HG02571 (cell line): ENCODE data around the gene TRIM38.

ENCODE experiments used
- ATAC-seq: cut with Tn5 transposase; IDR thresholded peaks from one replicate; pipeline ENCODE4 v1.9.1; 2021; ENCODE audit warnings: mild to moderate bottlenecking, moderate library complexity; ENCODE audit not compliant: unreplicated experiment

Gene TRIM38

GRCh38 chr6:26025047-26025893 lies 62.7 kb downstream of the TRIM38 start:
- ATAC-seq, result no peak

DNA sequence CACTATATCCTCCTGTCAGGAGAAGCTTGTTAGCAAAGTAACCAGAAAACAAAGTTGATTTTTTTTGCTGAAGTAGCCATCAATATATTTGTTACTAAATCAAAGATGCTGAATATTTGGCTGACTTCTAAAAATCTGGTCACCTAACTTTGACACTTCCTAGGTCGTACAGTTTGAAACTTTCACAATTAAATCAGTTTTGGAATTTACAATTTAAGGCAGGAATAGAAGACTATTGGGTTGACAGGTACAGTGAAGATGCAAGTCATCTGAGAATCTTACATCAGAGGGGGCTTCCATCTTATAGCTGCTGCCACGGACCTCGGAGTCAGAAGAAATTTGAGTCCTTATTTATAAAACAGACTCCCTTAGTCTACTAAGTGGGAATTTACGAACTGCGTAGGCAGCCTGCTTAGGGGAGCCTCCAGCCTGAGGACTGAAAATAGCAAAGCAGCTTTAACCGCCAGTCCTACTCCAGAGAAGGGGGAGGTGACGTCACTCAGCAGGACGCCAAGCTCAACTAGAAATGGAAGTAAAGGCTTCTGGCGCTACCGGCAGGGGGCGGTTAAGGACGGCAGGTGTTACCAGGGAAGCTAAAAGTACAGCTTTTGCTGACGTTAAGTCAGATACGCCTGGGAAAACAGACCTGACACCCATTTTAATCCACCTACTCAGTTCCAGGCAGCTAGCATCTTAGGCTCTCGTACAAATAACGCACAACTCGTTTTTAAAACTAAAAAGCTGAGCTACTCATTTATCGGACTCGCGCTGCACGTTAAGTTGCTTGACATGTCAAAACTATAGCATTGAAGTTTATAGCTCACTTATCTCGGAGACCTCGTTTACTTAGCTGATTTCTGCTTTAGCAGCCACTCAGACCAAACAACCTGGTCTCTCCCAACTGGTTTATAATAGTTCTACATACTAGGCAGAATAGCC lies 63.6 kb downstream of the TRIM38 start:
- ATAC-seq, result peak; percentile 44

GRCh38 chr6:26026833-26027490 lies 64.4 kb downstream of the TRIM38 start:
- ATAC-seq, result peak; percentile 39

- no peak for ATAC-seq
Observed at GRCh38 chr6:26027491-26028211, 65.0 kb downstream of the TRIM38 start.

- no peak for ATAC-seq
Observed at GRCh38 chr6:26028212-26028745, 65.7 kb downstream of the TRIM38 start.

DNA sequence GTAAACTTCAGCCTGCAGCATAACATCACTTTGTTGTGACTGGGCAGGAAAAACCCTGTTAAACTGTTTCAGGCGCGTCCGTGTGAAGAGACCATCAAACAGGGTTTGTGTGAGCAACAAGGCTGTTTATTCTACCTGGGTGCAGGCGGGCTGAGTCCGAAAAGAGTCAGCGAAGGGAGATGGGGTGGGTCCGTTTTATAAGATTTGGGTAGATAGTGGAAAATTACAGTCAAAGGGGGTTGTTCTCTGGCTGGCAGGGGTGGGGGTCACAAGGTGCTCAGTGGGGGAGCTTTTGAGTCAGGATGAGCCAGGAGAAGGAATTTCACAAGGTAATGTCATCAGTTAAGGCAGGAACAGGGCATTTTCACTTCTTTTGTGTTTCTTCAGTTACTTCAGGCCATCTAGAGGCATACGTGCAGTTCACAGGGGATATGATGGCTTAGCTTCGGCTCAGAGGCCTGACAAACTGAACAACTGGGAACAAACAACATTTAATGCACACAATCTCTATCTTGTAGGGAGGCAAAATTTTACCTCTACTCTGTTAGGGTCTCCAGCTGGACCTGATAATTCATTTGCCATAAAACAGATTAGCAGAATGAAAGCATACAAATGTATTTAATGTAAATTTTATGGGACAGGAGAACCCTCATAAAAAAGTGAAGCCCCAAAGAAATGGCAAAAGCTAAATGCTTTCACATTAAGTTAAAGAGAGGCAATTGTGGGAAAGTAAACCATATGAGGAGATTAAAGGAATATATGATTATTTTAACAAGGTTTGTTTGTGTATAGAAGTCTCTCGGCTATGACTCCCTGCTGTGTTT lies 66.4 kb downstream of the TRIM38 start:
- no peak for ATAC-seq

GRCh38 chr6:26029570-26029856 lies 66.9 kb downstream of the TRIM38 start:
- no peak for ATAC-seq

DNA sequence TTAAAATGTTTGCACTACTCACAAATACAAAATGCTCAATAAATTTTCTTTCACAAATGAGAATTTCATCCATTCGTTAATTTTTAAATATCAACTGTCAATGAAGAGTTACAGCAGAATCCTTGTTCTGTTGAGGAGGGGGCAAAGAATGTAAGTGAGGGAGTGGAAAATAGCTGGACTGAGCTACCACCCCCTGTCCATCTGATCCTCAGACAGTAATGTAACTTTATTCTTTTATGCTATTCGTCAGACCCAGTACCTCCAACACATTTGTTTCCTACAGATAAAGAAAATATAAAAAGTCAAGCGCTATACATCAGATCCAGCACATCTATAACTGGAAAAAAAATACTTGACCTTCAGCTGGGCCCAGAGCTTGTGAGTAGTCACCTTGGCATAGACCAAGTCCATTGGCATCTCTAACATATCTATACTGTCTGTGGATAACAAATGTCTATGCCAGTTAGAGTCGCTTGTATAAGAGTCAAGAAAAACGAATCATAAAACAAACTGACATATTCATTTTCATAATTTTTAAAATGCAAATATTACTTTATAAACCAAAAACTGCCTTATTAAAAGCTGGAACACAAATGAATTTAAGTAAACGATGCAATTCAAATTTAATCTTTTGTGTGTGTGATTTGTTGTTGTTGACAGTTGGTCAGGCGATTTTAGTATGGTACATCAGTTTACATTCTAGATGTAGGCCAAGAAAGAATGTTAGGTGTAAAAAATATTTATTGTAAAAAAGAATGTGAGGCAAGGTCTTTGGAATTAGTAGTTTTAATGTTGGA lies 67.5 kb downstream of the TRIM38 start:
- ATAC-seq, result no peak

- ATAC-seq, result no peak
Observed at GRCh38 chr6:26030716-26031115, 68.1 kb downstream of the TRIM38 start.

DNA sequence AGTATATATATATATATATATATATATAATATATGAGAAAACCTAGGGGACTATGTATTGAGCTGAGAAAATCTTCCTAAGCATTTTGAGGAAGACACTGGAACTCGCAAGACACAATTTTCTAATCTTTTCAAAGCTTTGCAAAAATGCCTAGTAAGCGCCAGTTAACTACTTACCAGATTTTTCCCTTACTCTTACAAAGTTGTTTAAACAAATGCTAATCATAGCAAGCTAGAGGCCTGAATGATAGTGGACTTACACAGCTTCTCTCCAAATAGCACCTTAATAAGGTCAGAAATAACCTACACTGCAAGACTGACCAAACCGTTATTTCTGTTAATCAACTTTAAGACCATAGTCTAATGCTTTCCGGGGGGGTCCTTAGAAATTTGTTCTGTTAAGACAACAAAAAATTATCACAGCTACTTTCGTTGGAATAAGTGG lies 68.6 kb downstream of the TRIM38 start:
- no peak for ATAC-seq

GRCh38 chr6:26031595-26032339 lies 69.2 kb downstream of the TRIM38 start:
- peak; percentile 45 for ATAC-seq

GRCh38 chr6:26032340-26033084 lies 69.9 kb downstream of the TRIM38 start:
- ATAC-seq, result no peak

DNA sequence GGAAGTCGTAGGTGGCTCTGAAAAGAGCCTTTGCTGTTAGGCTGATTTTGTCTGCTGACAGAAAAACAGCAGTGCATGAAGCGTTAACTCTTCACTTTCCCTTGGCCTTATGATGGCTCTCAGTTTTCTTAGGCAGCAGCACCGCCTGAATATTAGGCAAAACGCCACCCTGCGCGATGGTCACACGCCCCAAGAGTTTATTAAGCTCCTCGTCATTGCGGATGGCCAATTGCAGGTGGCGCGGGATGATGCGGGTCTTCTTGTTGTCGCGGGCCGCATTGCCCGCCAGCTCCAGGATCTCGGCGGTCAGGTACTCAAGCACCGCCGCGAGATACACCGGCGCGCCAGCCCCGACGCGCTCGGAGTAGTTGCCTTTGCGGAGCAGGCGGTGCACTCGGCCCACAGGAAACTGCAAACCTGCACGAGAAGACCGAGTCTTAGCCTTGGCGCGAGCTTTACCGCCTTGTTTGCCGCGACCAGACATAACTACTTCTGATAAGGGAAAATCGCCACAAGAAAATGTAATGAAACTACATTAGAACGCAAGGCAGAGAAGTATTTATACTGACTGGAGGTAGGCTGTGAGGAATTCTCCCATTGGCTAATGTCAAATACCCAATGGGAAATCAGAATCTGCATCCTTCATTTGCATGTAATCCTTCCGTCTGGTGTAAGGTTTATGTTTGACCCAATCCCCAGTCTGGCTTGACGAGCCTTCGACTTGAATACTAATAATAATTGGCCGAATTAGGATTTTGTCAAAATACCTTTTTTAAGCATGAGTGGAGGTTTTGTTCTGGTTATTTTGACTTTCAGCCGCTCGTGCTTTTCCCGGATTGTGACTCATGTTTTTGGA lies 70.7 kb downstream of the TRIM38 start:
- ATAC-seq, result peak; percentile 73

DNA sequence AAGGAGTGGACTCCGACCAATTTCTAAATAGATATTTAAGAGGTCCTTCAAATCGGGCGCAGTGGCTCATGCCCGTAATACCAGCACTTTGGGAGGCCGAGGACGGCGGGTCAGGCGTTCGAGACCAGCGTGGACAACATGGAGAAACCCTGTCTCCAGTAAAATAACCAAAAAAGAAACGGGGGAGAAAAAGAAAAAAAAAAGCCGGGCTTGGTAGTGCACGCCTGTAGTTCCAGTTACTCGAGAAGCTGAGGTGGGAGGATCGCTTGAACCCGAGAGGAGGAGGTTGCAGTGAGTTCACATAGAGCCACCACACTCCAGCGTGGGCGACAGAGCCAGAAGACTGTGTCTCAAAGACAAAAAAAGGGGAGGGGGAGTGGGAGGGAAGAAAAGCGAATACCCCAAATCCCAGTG lies 71.3 kb downstream of the TRIM38 start:
- ATAC-seq, result no peak

GRCh38 chr6:26034905-26035304 lies 72.3 kb downstream of the TRIM38 start:
- ATAC-seq, result no peak
